Measurements from ENCODE around the gene PPL. TPM values are rescaled to one million over a fixed set of nuclear protein-coding genes. Genes with fewer than 3 reads are reported as not detected.

Gene PPL
- total and polyA plus RNA-seq, 2 of the 8 experiments (the other 6 are each of a cell fraction or from before 2014, with no cell fraction given) = 11.3 to 29.5 TPM

DNA sequence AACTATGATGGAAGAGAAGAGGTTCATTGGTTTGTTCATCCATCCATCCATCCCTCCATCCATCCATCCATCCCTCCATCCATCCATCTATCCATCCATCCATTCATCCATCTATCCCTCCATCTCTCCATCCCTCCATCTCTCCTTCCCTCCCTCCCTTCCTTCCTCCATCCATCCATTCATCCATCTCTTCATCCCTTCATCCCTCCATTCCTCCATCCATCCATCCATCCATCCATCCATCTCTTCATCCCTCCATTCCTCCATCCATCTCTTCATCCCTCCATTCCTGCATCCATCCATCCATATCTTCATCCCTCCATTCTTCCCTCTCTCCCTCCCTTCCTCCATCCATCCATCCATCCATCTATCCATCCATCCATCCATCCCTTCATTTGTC, 10.0 kb upstream of the PPL start (continued):
- TF ChIP-seq, protein P1, sequence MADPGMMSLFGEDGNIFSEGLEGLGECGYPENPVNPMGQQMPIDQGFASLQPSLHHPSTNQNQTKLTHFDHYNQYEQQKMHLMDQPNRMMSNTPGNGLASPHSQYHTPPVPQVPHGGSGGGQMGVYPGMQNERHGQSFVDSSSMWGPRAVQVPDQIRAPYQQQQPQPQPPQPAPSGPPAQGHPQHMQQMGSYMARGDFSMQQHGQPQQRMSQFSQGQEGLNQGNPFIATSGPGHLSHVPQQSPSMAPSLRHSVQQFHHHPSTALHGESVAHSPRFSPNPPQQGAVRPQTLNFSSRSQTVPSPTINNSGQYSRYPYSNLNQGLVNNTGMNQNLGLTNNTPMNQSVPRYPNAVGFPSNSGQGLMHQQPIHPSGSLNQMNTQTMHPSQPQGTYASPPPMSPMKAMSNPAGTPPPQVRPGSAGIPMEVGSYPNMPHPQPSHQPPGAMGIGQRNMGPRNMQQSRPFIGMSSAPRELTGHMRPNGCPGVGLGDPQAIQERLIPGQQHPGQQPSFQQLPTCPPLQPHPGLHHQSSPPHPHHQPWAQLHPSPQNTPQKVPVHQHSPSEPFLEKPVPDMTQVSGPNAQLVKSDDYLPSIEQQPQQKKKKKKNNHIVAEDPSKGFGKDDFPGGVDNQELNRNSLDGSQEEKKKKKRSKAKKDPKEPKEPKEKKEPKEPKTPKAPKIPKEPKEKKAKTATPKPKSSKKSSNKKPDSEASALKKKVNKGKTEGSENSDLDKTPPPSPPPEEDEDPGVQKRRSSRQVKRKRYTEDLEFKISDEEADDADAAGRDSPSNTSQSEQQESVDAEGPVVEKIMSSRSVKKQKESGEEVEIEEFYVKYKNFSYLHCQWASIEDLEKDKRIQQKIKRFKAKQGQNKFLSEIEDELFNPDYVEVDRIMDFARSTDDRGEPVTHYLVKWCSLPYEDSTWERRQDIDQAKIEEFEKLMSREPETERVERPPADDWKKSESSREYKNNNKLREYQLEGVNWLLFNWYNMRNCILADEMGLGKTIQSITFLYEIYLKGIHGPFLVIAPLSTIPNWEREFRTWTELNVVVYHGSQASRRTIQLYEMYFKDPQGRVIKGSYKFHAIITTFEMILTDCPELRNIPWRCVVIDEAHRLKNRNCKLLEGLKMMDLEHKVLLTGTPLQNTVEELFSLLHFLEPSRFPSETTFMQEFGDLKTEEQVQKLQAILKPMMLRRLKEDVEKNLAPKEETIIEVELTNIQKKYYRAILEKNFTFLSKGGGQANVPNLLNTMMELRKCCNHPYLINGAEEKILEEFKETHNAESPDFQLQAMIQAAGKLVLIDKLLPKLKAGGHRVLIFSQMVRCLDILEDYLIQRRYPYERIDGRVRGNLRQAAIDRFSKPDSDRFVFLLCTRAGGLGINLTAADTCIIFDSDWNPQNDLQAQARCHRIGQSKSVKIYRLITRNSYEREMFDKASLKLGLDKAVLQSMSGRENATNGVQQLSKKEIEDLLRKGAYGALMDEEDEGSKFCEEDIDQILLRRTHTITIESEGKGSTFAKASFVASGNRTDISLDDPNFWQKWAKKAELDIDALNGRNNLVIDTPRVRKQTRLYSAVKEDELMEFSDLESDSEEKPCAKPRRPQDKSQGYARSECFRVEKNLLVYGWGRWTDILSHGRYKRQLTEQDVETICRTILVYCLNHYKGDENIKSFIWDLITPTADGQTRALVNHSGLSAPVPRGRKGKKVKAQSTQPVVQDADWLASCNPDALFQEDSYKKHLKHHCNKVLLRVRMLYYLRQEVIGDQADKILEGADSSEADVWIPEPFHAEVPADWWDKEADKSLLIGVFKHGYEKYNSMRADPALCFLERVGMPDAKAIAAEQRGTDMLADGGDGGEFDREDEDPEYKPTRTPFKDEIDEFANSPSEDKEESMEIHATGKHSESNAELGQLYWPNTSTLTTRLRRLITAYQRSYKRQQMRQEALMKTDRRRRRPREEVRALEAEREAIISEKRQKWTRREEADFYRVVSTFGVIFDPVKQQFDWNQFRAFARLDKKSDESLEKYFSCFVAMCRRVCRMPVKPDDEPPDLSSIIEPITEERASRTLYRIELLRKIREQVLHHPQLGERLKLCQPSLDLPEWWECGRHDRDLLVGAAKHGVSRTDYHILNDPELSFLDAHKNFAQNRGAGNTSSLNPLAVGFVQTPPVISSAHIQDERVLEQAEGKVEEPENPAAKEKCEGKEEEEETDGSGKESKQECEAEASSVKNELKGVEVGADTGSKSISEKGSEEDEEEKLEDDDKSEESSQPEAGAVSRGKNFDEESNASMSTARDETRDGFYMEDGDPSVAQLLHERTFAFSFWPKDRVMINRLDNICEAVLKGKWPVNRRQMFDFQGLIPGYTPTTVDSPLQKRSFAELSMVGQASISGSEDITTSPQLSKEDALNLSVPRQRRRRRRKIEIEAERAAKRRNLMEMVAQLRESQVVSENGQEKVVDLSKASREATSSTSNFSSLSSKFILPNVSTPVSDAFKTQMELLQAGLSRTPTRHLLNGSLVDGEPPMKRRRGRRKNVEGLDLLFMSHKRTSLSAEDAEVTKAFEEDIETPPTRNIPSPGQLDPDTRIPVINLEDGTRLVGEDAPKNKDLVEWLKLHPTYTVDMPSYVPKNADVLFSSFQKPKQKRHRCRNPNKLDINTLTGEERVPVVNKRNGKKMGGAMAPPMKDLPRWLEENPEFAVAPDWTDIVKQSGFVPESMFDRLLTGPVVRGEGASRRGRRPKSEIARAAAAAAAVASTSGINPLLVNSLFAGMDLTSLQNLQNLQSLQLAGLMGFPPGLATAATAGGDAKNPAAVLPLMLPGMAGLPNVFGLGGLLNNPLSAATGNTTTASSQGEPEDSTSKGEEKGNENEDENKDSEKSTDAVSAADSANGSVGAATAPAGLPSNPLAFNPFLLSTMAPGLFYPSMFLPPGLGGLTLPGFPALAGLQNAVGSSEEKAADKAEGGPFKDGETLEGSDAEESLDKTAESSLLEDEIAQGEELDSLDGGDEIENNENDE (IDR thresholded peaks at IDR 0.05; ENCODE audit: insufficient replicate concordance, low read length) = no peak
- TF ChIP-seq SUZ12 (IDR thresholded peaks at IDR 0.05; ENCODE audit: low read length) = no peak
- no peak for TF ChIP-seq BRCA1 (IDR thresholded peaks at IDR 0.05; ENCODE audit: low read depth, low read length)
- no peak for TF ChIP-seq MAFK (IDR thresholded peaks at IDR 0.05; ENCODE audit: low read depth, low read length)
- no peak for TF ChIP-seq POU5F1 (IDR thresholded peaks at IDR 0.05; ENCODE audit: low read depth, low read length)
- no peak for TF ChIP-seq SP4 (IDR thresholded peaks at IDR 0.05; ENCODE audit: low read length)
- no peak for TF ChIP-seq JUND (IDR thresholded peaks at IDR 0.05; ENCODE audit: low read length)
- no peak for TF ChIP-seq RXRA (IDR thresholded peaks at IDR 0.05; ENCODE audit: insufficient read depth, low read depth, low read length)
- TF ChIP-seq GABPA (IDR thresholded peaks at IDR 0.05; ENCODE audit: borderline replicate concordance, insufficient read depth, low read length) = no peak
- no peak for TF ChIP-seq KDM5A (IDR thresholded peaks at IDR 0.05; ENCODE audit: low read length)
- TF ChIP-seq CHD2 (IDR thresholded peaks at IDR 0.05; ENCODE audit: low read length) = no peak
- no peak for TF ChIP-seq FOSL1 (IDR thresholded peaks at IDR 0.05; ENCODE audit: insufficient read depth, low read depth, low read length)
- no peak for TF ChIP-seq JUN (IDR thresholded peaks at IDR 0.05; ENCODE audit: low read depth, low read length)

Data from H1 (cell line).